Activated CD8-positive, alpha-beta T cell treated with anti-CD3 and anti-CD28 coated beads, Interleukin-2, amount 10 ng/mL, durations not matched to agents 7 days and 5 days (primary cell): ENCODE data around the gene GDAP2. TPM values are rescaled to one million over a fixed set of nuclear protein-coding genes. Genes with fewer than 3 reads are reported as not detected.
A peak's percentile ranks its signal among the peaks of the same experiment; 100 is the strongest.
"Not testable (repeated sequence)": the region's sequence is repeated elsewhere in the genome, so short reads cannot be mapped to it uniquely, and the experiment has no call there.

Experiments
- ATAC-seq: fragments of 150-1000 bp; cut with Tn5 transposase; one replicate; pipeline ENCODE4 v1.10.0; 2021; ENCODE audit warnings: moderate library complexity
- CTCF ChIA-PET: fragments of 350-600 bp; sonication (Branson Sonifier 250); formaldehyde crosslinking; loops from one replicate; lab custom pipeline; 2021; ENCODE audit warnings: antibody characterized with exemption; lab: Charles Lee
- POLR2A ChIA-PET: fragments of 350-600 bp; sonication (Branson Sonifier 250); formaldehyde crosslinking; loops from one replicate; lab custom pipeline; 2021; ENCODE audit warnings: antibody characterized with exemption; lab: Charles Lee
- DNase-seq: peaks from one replicate; pipeline ENCODE4 v3.0.0-alpha.2; 2020
- H3K27ac Mint-ChIP-seq: one replicate; pipeline ENCODE4 v1.8.0; 2021; ENCODE audit warnings: mild to moderate bottlenecking, mixed read lengths
- H3K27me3 Mint-ChIP-seq: one replicate; pipeline ENCODE4 v1.8.0; 2021; ENCODE audit warnings: low read depth, mixed read lengths
- H3K36me3 Mint-ChIP-seq: one replicate; pipeline ENCODE4 v1.8.0; 2021; ENCODE audit warnings: low read depth, mixed read lengths
- H3K4me1 Mint-ChIP-seq: one replicate; pipeline ENCODE4 v1.8.0; 2021; ENCODE audit warnings: low read depth, mixed read lengths
- H3K4me3 Mint-ChIP-seq: one replicate; pipeline ENCODE4 v1.8.0; 2021; ENCODE audit warnings: mild to moderate bottlenecking, mixed read lengths
- H3K9me3 Mint-ChIP-seq: one replicate; pipeline ENCODE4 v1.8.0; 2022; ENCODE audit warnings: mixed read lengths; ENCODE audit not compliant: insufficient read depth
- total RNA-seq, 2 experiments: library from RNA; stranded (reverse); gene quantifications; one replicate each; pipeline ENCODE4 v1.2.3, GENCODE V29; 2021

GDAP2 gene
- total RNA-seq, 2 experiments from 2014 or later = 19.8 to 21.1 TPM

- DNase-seq (no peak), ATAC-seq (no peak)
- H3K27ac Mint-ChIP-seq = no peak overlapping the region
- H3K4me1 Mint-ChIP-seq = peaks cover 45% of the 10 kb centered on the region
- no peaks in the 10 kb centered on the region for H3K9me3 Mint-ChIP-seq
- H3K27me3 Mint-ChIP-seq = no peaks in the 10 kb centered on the region
- H3K4me3 Mint-ChIP-seq = no peak overlapping the region
- ChIA-PET CTCF (no interaction called here), POLR2A (no interaction called here)
- peaks cover 34% of the 10 kb centered on the region for H3K36me3 Mint-ChIP-seq
Measured at GRCh38 chr1:117932576-117932975, 3.2 kb upstream of the GDAP2 start.

GRCh38 chr1:117930484-117930883 is 1.1 kb upstream of the GDAP2 start:
- no peak for DNase-seq
- H3K4me3 Mint-ChIP-seq = peak overlapping the region; percentile 94
- no peak for ATAC-seq
- peaks cover 53% of the 10 kb centered on the region for H3K4me1 Mint-ChIP-seq
- CTCF ChIA-PET = interaction anchor here (3.1 kb wide), 1 partner anchor 34 kb away, joined by 26 read pairs; no protein-coding TSS in a partner anchor
- no peaks in the 10 kb centered on the region for H3K27me3 Mint-ChIP-seq
- peaks cover 27% of the 10 kb centered on the region for H3K36me3 Mint-ChIP-seq
- H3K27ac Mint-ChIP-seq = peak overlapping the region; percentile 90
- H3K9me3 Mint-ChIP-seq = no peaks in the 10 kb centered on the region
- POLR2A ChIA-PET = interaction anchor here (0.8 kb wide), 2 partner anchors 324 to 870 kb away, joined by 3 to 4 read pairs; partner anchors contain the start of genes TENT5C and TTF2

- DNase-seq (no peak), ATAC-seq (no peak)
- POLR2A ChIA-PET = interaction anchor here (0.8 to 1.0 kb wide), 3 partner anchors 12 to 870 kb away, joined by 3 to 5 read pairs (median 4); partner anchors contain the start of genes TENT5C and TTF2
- peak overlapping the region; percentile 94 for H3K4me3 Mint-ChIP-seq
- peaks cover 53% of the 10 kb centered on the region for H3K4me1 Mint-ChIP-seq
- no peaks in the 10 kb centered on the region for H3K27me3 Mint-ChIP-seq
- peaks cover 27% of the 10 kb centered on the region for H3K36me3 Mint-ChIP-seq
- peak overlapping the region; percentile 90 for H3K27ac Mint-ChIP-seq
- H3K9me3 Mint-ChIP-seq = no peaks in the 10 kb centered on the region
- CTCF ChIA-PET = interaction anchor here (3.1 kb wide), 1 partner anchor 34 kb away, joined by 26 read pairs; no protein-coding TSS in a partner anchor
Measured at GRCh38 chr1:117930173-117930447, 689 bp upstream of the GDAP2 start.

- peak overlapping the region; percentile 90 for H3K27ac Mint-ChIP-seq
- peak overlapping the region; percentile 94 for H3K4me3 Mint-ChIP-seq
- peaks cover 50% of the 10 kb centered on the region for H3K4me1 Mint-ChIP-seq
- ChIA-PET CTCF (interaction anchor here (0.8 to 3.1 kb wide), 7 partner anchors 22 to 807 kb away, joined by 3 to 26 read pairs (median 5); no protein-coding TSS in a partner anchor), POLR2A (interaction anchor here (0.6 to 1.0 kb wide), 4 partner anchors 10 to 45 kb away, joined by 3 to 4 read pairs (median 3); no protein-coding TSS in a partner anchor)
- peaks cover 23% of the 10 kb centered on the region for H3K36me3 Mint-ChIP-seq
- ATAC-seq = peak; percentile 57
- H3K9me3 Mint-ChIP-seq = no peaks in the 10 kb centered on the region
- H3K27me3 Mint-ChIP-seq = no peaks in the 10 kb centered on the region
- DNase-seq = peak; percentile 65
Measured at GRCh38 chr1:117928881-117929342, 509 bp downstream of the GDAP2 start.

- Mint-ChIP-seq H3K27ac (no peak overlapping the region), H3K27me3 (no peaks in the 10 kb centered on the region), H3K4me1 (peaks cover 27% of the 10 kb centered on the region), H3K9me3 (no peaks in the 10 kb centered on the region), H3K4me3 (no peak overlapping the region), H3K36me3 (peaks cover 9% of the 10 kb centered on the region)
- ATAC-seq = no peak
- ChIA-PET CTCF (interaction anchor here (0.9 kb wide), 1 partner anchor 30 kb away, joined by 5 read pairs; no protein-coding TSS in a partner anchor), POLR2A (no interaction called here)
- no peak for DNase-seq
Measured at GRCh38 chr1:117925981-117926380, 3.4 kb downstream of the GDAP2 start.

- DNase-seq, ATAC-seq, H3K4me3 Mint-ChIP-seq, CTCF ChIA-PET, H3K27me3 Mint-ChIP-seq, H3K27ac Mint-ChIP-seq, H3K4me1 Mint-ChIP-seq, H3K9me3 Mint-ChIP-seq, POLR2A ChIA-PET: not testable (repeated sequence)
- H3K36me3 Mint-ChIP-seq = peaks cover 14% of the 10 kb centered on the region
Measured at GRCh38 chr1:117922717-117923116, 6.7 kb downstream of the GDAP2 start.

GRCh38 chr1:117921991-117922390 is 7.4 kb downstream of the GDAP2 start:
- H3K27ac Mint-ChIP-seq = no peak overlapping the region
- ChIA-PET CTCF (no interaction called here), POLR2A (no interaction called here)
- DNase-seq = no peak
- no peak overlapping the region for H3K4me3 Mint-ChIP-seq
- ATAC-seq = no peak
- peaks cover 3% of the 10 kb centered on the region for H3K4me1 Mint-ChIP-seq
- H3K9me3 Mint-ChIP-seq = no peaks in the 10 kb centered on the region
- no peaks in the 10 kb centered on the region for H3K27me3 Mint-ChIP-seq
- H3K36me3 Mint-ChIP-seq = peaks cover 15% of the 10 kb centered on the region

GRCh38 chr1:117919376-117919775 is 10.0 kb downstream of the GDAP2 start:
- Mint-ChIP-seq H3K4me3 (no peak overlapping the region), H3K9me3 (no peaks in the 10 kb centered on the region), H3K27ac (no peak overlapping the region), H3K36me3 (peaks cover 34% of the 10 kb centered on the region), H3K4me1 (no peaks in the 10 kb centered on the region), H3K27me3 (no peaks in the 10 kb centered on the region)
- DNase-seq (no peak), ATAC-seq (no peak)
- POLR2A ChIA-PET = no interaction called here
- CTCF ChIA-PET = interaction anchor here (1.3 kb wide), 1 partner anchor 23 kb away, joined by 3 read pairs; no protein-coding TSS in a partner anchor

GRCh38 chr1:117911051-117911450 is 18.4 kb downstream of the GDAP2 start:
- no peak for DNase-seq
- Mint-ChIP-seq H3K27me3 (no peaks in the 10 kb centered on the region), H3K9me3 (no peaks in the 10 kb centered on the region), H3K36me3 (peaks cover 39% of the 10 kb centered on the region), H3K4me3 (no peak overlapping the region), H3K27ac (no peak overlapping the region), H3K4me1 (peaks cover 5% of the 10 kb centered on the region)
- no peak for ATAC-seq
- ChIA-PET POLR2A (no interaction called here), CTCF (interaction anchor here (1.3 to 6.3 kb wide), 2 partner anchors 15 to 376 kb away, joined by 3 to 52 read pairs; no protein-coding TSS in a partner anchor)

- ChIA-PET CTCF (interaction anchor here (1.6 to 6.3 kb wide), 2 partner anchors 9 to 370 kb away, joined by 8 to 52 read pairs; no protein-coding TSS in a partner anchor), POLR2A (interaction anchor here (1.6 kb wide), 1 partner anchor 24 kb away, joined by 4 read pairs; the partner anchor contains the start of genes GDAP2 and WDR3)
- Mint-ChIP-seq H3K27ac (no peak overlapping the region), H3K27me3 (no peaks in the 10 kb centered on the region), H3K36me3 (peaks cover 36% of the 10 kb centered on the region), H3K9me3 (no peaks in the 10 kb centered on the region), H3K4me3 (no peak overlapping the region), H3K4me1 (no peaks in the 10 kb centered on the region)
- DNase-seq (no peak), ATAC-seq (no peak)
Measured at GRCh38 chr1:117905019-117905418, 24.4 kb downstream of the GDAP2 start.

GRCh38 chr1:117904485-117904884 is 24.9 kb downstream of the GDAP2 start:
- no peaks in the 10 kb centered on the region for H3K4me1 Mint-ChIP-seq
- ChIA-PET POLR2A (interaction anchor here (1.6 kb wide), 1 partner anchor 25 kb away, joined by 4 read pairs; the partner anchor contains the start of genes GDAP2 and WDR3), CTCF (interaction anchor here (6.3 kb wide), 1 partner anchor 8 kb away, joined by 52 read pairs; no protein-coding TSS in a partner anchor)
- no peaks in the 10 kb centered on the region for H3K9me3 Mint-ChIP-seq
- H3K27me3 Mint-ChIP-seq = no peaks in the 10 kb centered on the region
- no peak for ATAC-seq
- no peak overlapping the region for H3K4me3 Mint-ChIP-seq
- H3K36me3 Mint-ChIP-seq = peaks cover 36% of the 10 kb centered on the region
- no peak for DNase-seq
- no peak overlapping the region for H3K27ac Mint-ChIP-seq

- no peaks in the 10 kb centered on the region for H3K27me3 Mint-ChIP-seq
- ChIA-PET POLR2A (no interaction called here), CTCF (interaction anchor here (1.2 kb wide), 1 partner anchor 229 kb away, joined by 3 read pairs; no protein-coding TSS in a partner anchor)
- ATAC-seq (no peak), DNase-seq (no peak)
- peaks cover 37% of the 10 kb centered on the region for H3K36me3 Mint-ChIP-seq
- H3K4me3 Mint-ChIP-seq = no peak overlapping the region
- H3K9me3 Mint-ChIP-seq = no peaks in the 10 kb centered on the region
- no peaks in the 10 kb centered on the region for H3K4me1 Mint-ChIP-seq
- H3K27ac Mint-ChIP-seq = no peak overlapping the region
Measured at GRCh38 chr1:117902944-117903343, 26.5 kb downstream of the GDAP2 start.
